ENCODE results near the gene ARNT2.

DNA sequence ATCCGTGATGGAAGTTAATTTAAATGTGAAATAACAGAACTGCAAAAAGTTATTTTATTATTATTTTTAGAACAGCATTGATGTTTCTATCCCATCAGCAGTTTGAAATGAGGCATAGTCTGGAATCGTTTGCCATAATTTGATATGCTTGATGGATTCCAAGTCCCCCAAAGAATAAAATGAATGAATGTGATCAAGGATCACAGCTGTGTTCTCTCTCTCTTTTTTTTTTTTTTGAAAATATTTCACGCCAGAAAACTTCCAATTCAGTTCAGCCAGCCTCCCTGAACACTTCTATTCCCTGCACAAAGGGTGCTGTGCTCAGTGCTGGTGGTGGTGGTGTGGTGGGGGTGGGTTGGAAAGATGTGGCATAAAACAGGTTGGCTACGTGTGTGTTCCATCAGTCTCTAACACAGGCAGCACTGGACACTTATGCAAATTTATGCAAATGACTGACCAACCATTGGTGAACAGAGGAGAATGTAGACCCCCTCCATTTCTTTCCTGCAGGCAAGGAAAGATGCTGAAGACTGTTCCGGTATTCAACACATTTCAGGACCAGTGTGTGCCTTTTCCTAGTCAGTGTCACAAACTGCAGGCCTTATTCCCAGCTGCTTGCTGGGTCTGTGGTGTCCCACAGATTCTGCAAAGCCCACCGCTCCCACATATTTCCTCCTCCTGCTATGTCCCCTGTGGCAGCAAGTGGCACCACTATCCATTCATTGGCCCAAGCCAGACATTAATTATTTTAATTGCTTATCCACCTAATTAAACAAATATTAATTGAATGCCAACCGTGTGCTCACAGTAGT, 10.6 kb downstream of the ARNT2 start:
- TF ChIP-seq, protein P1, sequence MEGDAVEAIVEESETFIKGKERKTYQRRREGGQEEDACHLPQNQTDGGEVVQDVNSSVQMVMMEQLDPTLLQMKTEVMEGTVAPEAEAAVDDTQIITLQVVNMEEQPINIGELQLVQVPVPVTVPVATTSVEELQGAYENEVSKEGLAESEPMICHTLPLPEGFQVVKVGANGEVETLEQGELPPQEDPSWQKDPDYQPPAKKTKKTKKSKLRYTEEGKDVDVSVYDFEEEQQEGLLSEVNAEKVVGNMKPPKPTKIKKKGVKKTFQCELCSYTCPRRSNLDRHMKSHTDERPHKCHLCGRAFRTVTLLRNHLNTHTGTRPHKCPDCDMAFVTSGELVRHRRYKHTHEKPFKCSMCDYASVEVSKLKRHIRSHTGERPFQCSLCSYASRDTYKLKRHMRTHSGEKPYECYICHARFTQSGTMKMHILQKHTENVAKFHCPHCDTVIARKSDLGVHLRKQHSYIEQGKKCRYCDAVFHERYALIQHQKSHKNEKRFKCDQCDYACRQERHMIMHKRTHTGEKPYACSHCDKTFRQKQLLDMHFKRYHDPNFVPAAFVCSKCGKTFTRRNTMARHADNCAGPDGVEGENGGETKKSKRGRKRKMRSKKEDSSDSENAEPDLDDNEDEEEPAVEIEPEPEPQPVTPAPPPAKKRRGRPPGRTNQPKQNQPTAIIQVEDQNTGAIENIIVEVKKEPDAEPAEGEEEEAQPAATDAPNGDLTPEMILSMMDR (IDR thresholded peaks at IDR 0.05), result no peak
- TF ChIP-seq POLR2AphosphoS5 (IDR thresholded peaks at IDR 0.05) (no peak), POLR2A (IDR thresholded peaks at IDR 0.05) (no peak), EP300 (IDR thresholded peaks at IDR 0.05) (no peak)
